MM.1S (cell line): ENCODE data around the gene KSR2.
"Not testable (repeated sequence)": the region's sequence is repeated elsewhere in the genome, so short reads cannot be mapped to it uniquely, and the experiment has no call there.

Source experiments
- EZH2 ChIP-seq: fragments of 300-600 bp; sonication (generic); optimal IDR thresholded peaks from 2 replicates; pipeline ENCODE3; 2017; ENCODE audit warnings: low read depth, mild to moderate bottlenecking, antibody characterized with exemption, low read length, mixed read lengths
- EZH2phosphoT487 ChIP-seq: fragments of 300-600 bp; sonication (generic); IDR thresholded peaks from 2 replicates; pipeline ENCODE4 v1.6.1; 2018; ENCODE audit warnings: antibody characterized with exemption, low read length
- TF ChIP-seq, protein P1 (sequence below): fragments of 300-600 bp; sonication (generic); IDR thresholded peaks from 2 replicates; pipeline ENCODE4 v1.5.1; 2016; ENCODE audit warnings: antibody characterized with exemption, low read length, mixed read lengths

GRCh38 chr12:117860787-117861290 is 108.0 kb downstream of the KSR2 start:
- TF ChIP-seq, protein P1, sequence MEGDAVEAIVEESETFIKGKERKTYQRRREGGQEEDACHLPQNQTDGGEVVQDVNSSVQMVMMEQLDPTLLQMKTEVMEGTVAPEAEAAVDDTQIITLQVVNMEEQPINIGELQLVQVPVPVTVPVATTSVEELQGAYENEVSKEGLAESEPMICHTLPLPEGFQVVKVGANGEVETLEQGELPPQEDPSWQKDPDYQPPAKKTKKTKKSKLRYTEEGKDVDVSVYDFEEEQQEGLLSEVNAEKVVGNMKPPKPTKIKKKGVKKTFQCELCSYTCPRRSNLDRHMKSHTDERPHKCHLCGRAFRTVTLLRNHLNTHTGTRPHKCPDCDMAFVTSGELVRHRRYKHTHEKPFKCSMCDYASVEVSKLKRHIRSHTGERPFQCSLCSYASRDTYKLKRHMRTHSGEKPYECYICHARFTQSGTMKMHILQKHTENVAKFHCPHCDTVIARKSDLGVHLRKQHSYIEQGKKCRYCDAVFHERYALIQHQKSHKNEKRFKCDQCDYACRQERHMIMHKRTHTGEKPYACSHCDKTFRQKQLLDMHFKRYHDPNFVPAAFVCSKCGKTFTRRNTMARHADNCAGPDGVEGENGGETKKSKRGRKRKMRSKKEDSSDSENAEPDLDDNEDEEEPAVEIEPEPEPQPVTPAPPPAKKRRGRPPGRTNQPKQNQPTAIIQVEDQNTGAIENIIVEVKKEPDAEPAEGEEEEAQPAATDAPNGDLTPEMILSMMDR: not testable (repeated sequence)
- TF ChIP-seq EZH2, EZH2phosphoT487: not testable (repeated sequence)
